Measurements from ENCODE around the gene TSPAN18.
A peak's percentile ranks its signal among the peaks of the same experiment; 100 is the strongest.

Gene TSPAN18

DNA sequence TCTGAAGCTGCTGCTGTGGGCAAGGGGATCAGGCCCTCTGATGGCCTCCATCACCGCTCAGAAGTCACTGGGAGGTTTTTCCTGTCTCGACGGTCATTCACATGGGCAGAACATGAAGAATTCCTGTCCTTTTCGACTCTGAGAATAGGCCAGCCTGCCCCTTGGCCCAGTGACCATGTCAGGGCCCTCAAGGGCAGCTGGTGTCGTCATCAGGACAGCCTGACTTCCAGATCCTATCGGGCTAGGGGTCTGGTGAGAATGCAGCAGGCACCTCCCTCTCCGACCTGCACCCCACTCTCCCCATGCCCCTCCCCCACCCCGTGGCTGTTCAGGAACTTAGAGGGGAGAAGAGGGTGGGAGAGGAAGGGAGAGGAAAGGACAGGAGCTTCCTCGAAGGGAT lies 220.4 kb downstream of the TSPAN18 start:
- intact Hi-C loops (cut with DNase I), result loop anchor here (5.0 kb wide), 1 partner anchor 145 kb away; no protein-coding TSS in a partner anchor
- DNase-seq, result no peak

DNA sequence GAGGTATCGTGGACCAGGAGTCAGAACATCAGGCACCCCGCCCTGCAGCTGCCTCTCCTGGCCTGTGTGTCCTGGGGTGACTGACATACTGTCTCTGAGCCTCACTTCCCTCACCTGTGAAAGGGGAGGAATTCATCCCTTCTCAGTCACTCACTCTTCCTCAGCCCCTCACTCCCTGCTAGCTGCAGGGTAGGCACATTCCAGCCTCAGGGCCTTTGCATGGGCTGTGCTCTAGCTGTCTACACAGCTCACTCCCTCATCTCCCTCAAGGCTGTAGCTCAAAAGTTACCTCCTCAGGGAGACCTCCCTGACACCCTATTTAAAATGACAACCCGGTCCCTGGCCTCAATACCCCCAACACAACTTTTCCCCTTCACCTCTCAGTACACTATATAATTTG lies 221.4 kb downstream of the TSPAN18 start:
- DNase-seq, result no peak
- intact Hi-C loops (cut with DNase I), result loop anchor here (5.0 kb wide), 1 partner anchor 144 kb away; no protein-coding TSS in a partner anchor

DNA sequence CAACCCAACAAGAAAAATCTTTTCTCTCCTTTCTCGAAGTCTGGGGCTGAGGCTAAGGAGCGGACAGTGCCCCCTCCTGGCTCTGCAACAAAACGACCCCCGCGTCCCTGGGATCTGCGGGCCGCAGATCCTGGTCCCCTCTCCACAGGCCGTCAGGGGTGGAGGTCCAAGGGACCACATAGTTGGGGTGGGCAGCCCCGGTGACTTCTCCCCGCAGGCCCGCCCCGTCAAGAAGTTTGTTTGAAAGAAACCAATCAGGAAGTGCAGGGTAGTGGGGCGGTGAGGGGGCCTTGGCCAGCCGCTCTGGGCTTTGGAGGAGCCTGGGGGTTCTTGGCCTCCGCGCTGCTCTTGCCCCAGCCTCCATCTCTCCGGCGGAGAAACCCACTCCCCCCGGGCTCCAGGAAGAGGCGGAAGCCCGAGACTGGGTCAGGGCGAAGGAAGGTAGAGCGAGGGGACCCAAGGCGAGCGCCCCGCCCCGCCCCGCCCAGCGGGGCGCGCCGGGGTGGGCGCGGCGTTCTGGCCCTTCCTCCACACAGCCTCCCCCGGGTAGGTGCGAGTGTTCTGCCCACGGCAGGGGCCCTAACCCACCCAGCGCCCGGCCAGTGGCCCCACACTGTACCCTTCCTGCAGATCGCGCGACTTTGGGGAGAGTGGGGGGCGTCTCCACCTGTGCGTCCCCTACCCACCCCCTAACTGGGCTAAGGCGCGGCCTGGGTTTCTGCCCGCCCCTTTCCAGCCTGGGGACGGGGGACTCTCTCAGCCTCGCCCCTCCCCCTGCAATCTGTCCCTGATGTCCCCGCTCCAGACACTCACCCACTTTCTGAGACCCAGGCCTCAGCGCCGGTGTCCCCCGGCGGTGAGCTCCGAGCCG lies 222.6 kb downstream of the TSPAN18 start:
- intact Hi-C loops (cut with DNase I), result loop anchor here (5.0 kb wide), 1 partner anchor 143 kb away; no protein-coding TSS in a partner anchor
- DNase-seq, result no peak

DNA sequence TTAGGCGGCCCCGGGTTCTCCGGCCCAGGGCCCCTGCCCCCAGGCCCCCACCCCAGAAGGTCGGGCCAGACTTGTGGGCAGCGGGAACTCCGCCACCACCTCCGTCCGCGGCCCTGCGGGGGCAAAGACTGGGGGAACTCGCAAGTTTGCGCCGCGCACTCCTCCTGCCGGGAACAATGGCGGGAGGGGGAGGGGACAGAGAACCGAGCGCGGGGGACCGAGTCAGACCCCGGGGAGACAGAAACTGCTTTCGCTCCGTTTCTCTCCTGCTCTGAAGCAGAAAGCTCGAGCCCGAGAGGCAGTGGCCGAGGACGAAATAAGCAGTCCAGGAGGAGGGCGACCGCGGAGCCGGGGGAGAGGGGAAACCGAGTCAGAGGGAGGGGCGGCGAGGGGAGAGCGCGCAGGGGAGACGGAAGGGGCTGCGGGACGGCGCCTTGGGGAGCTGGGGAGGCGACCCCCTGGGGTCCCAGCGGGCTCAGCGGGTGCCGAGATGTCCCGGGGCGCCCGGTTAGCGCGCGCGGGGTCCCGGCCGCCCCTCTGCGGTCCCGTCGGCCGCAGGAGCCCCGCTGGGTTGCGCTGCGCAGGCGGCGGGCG lies 223.4 kb downstream of the TSPAN18 start:
- intact Hi-C loops (cut with DNase I), result no loop called here
- peak in 8 of 42 donors; percentile 13 to 54 (median 36) for DNase-seq

DNA sequence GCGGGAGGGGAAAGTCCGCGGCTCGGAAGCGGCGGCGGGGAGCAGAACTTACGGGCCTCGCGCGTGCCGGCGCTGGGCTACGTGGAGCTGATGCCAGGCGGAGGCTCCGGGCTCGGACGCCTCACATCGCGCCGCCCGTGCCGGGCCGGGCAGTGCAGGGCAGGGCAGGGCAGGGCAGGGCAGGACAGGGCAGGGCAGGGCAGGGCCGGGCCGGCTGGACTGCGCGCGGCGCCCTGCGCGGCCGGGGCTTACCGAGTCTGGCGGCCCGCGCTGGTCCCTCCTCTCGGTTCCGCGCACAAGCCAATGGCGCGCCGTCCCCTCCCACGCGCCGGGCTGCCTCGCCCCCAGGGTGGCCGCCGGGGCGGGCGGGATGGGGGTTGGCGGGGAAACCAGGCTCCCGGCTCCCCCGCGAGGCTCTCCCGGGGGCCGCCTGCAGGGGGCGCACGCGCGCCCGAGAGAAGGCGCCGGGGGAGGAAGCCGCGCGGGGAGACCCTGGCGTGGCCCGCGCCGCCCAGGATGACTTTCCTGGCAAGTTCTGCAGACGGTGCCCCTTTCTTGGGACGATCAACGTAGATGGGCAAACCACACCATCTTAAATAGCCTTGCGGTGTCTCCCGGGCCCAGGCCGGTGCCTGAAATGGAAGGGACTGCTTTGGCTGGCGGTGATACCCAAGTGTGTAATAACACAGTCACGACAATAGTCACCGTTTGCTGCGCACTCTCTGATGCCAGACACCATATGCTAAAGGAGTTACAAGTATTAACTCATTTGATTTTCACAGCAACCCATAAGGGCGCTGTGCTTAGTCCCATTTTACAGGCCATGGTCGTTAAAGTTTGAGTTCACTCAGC lies 224.1 kb downstream of the TSPAN18 start, which contains the start of gene TP53I11:
TP53I11 (minus strand) TSS at position 259 of the 852 bp plus-strand sequence. CDS start 12,548 bp downstream, outside the sequence.
- intact Hi-C loops (cut with DNase I), result no loop called here
- peak in 37 of 42 donors; percentile 21 to 73 (median 51) for DNase-seq

DNA sequence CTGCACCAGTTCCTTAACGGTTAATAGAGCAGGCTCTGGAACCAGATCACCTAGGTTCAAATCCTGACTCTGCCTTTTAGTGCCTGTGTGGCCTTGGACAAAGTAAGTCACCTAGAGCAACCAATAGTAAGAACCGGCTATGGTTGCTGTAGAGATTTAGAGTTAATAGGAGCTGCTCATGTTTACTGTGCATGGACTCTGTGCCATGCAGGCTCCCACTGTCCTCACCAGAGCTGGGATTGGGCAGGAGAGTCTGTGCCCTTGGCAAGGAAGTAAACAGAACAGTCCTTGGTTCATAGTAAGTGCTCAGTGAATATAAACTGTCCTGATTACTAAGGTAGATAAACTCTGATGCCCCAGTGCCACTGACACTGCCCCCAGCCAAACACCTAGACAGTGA lies 225.3 kb downstream of the TSPAN18 start:
- intact Hi-C loops (cut with DNase I), result no loop called here
- DNase-seq, result no peak

DNA sequence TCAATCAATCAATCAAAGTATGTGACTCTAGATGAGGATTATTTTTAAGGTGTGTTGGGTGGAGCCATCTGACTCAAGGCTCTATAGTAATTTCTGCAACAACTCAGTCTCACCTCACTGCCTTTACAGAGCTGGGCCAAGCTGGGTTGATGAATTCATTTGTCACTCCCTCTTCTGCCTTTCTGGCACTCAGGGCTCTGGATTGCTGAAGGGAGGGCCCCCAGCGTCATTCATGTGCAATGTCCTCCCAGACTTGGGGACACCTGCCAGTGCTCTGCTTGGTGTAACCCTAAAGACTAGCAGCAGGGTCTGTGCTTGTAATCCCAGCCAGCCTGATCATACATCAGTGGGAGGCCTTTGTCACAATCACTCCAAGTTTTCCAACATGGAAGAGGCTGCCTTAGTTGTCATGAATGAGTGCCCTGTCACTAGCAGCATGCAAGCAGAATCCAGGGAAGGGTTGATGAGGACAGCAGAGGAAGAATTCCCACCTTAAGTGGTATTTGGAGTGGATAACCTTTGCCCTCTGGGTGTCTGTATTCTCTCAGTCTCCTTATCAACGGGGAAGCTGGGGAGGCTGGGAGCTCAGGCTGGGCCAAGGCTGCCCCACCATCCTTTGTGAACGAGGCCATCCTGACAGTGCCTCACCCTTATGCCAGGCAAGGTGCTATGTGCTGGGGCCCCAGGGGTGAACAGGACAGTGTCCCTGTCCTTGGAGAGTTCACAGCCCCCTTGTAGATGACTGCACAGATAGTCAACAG lies 225.9 kb downstream of the TSPAN18 start:
- intact Hi-C loops (cut with DNase I), result no loop called here
- no peak for DNase-seq

DNA sequence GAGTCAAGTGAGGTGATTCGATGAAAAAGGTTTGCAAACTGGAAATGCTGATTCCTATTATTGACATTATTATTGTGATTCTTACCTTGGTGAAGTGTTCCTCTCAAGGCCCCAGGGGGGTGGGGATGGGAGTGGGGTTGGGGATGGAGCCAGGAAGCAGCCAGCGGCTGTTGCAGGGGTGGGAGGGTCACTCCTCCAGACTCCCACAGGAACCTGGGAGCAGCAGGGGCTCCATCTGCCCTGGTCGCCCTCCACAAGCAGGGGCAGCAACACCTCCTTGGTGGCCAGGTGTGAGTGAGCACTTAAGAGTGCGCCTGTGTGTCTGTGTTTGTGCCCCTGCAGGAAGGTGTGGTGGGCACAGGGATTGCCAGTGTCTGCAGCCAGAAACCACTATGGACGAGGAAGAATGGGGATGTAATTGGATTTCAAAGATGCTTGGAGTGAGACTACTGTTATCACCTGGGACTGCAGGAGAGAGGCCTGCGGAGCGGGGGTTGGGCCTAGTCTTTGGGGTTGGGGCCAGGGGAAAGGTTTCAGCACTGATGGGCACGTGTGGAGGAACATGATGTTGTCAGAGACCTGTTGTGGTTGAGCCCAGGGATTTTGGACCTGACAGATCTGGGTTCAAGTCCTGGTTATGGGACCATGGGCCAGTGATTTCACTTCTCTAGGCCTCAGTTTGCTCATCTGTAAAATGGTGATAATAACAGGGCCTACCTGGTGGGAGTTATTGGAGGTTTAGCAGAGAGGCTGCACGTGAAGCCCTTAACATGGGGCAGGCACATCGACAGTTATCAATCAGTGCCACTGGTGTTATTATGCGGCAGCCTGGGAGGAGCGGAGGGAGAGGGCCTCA lies 227.5 kb downstream of the TSPAN18 start:
- no peak for DNase-seq
- intact Hi-C loops (cut with DNase I), result no loop called here

DNA sequence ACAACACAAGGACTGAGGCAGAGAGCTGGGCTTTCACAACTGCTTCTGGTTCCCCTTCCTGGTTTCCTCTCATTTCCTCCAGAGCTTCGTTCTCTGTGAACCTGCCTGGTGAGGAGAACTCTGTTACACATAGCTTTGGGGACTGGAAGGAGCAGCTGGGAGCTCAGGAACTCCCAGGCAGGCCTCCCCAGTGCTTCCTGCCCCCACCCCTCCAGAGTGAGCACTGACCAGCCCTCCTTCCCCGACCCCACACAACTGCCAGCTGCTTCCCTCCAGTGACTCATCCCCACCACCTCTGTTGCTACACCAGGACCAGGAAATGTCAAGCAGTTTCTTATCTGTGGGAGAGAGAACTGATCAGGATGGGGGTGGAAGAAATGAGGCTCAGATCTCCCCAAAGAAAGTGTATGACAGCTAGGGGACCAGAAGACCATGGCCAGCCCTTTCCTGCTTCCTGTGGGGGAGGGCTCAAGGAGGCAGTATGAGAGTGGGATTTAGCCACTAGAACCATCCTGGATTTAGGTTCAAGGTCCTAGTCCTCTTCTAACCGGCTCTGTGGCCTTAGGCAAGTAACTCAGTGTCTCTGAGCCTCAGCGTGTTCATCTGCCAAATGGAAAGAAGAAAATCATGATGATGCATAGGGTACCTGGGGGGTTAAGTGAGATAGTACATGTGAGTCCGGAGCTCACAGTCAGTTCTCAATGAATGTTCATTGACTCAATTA lies 228.4 kb downstream of the TSPAN18 start:
- intact Hi-C loops (cut with DNase I), result no loop called here
- DNase-seq, result peak in 34 of 42 donors; percentile 19 to 76 (median 39)

DNA sequence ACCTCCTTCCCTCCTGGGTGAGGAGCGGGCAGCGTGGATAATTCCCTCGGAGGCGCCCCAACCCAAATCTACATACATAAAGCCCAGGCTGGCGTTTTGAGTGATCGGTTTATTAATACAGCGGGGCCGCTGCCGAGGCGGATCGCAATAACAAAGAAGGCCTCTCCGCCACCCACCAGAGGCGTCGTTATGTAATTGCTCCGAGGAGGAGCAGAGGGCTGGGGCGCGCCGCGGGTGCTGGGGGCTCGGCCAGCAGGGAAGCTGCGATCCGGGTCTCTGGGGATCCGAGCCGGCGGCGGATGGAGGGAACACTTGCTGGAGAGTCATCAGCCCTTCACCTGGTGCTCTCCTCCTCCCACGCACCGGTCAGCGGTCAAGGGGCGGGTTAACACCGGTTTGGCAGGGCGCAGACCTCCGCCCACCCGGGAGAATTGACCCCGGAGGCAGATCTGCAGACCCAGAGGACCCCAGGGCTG lies 230.3 kb downstream of the TSPAN18 start:
- peak in 36 of 42 donors; percentile 28 to 80 (median 54) for DNase-seq
- intact Hi-C loops (cut with DNase I), result no loop called here

DNA sequence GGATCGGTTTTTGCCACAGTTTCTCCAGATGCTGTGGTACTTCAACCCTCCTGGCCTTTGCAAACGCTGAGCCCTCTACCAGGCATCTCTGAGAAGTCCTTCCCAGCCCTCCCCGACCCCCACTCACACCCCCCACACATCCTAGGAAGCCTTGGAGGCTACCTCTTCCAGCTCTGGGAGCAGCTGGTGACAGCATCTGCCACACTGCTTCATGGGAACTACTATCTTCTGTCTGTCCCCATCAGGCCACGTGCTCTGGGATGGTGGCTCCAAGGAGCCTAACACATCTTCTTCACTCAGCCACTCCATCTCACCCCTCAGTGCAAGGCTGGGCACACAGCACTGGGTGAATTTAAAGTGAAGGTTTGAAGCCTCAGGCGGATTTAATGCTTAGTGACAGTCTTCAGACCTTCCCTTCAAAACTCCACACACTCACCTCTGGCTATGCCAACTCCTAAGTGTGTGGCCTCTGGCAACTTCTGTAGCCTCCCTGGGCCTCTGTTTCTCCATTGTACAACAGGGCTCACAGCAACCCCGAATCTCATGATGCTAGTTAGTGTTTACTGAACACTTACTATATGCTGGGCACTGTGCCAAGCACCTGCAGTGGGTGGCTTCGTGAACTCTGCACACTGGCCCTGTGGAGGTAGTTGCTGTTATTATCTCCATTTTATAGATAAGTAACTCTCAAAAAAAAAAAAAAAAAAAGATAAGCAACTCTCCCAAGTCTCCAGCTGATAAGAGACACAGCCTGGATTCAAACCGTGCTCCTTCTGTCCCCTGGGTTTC lies 231.2 kb downstream of the TSPAN18 start:
- intact Hi-C loops (cut with DNase I), result no loop called here
- DNase-seq, result no peak

DNA sequence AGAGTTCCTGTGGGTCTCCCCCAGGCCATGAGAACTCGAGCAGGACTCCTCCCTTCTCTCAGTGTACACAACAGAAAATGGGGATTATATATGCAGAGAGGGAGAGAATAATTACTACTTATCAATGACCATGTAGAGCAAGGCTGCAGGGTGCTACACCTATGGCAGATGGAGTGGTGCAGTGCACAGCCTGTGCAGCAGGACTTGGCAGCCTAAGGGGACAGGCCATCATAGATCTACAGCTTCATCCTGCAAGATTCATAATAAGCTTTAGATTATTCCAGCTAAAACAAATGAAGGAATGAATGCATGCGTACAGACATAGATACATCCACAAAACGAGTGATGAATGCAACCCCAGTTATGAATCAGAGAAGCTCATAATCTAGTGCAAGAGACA lies 232.3 kb downstream of the TSPAN18 start:
- intact Hi-C loops (cut with DNase I), result no loop called here
- DNase-seq, result no peak

DNA sequence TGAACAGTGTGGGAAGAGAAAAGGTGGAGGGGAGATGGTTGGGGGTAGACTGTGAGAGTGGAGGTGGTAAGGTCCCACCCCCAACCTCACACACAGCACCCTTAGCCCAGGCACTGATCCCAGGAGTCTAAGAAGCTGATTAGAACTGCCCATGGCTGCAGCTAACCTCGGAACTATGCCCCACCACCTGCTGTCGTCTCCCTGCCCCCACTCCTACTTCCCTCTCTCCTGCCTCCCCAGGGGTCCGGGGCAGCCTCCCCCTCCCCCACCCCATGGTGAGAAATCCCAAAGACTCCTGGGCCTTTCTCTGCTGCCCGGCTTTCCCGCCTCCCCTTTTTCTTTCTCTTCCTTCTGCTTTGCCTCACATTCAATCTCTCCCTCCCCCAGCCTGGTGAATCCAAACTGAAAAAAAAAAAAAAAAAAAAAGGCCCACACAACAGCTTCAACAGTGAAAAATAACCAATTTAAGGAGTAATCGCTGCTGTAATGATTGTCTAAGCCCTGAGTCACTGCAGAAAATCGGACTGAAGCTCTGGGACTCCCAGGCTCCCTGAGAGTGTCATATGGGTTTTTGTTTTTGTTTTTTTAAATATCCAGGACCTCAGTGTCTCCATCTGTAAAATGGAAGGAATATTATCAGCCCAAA lies 233.6 kb downstream of the TSPAN18 start:
- intact Hi-C loops (cut with DNase I), result no loop called here
- no peak for DNase-seq

DNA sequence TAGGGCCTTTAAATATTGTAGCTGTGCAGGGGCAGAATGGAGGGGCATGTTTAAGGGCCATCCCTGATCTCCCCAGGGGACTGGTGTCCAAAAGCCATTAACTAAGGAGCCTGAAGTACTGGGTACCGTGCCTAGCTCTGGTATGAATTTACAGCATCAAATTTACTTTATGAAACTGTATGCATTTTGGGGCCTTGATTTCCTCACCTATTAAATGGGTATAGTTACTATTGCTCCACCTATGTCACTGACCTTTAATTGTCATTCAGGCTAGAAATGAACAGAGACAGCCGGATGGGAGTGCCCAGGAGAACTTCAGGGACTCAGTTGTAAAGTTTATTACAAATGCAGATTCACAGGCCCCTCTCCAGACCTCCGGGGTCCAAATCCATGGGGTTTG lies 235.7 kb downstream of the TSPAN18 start:
- intact Hi-C loops (cut with DNase I), result no loop called here
- no peak for DNase-seq

DNA sequence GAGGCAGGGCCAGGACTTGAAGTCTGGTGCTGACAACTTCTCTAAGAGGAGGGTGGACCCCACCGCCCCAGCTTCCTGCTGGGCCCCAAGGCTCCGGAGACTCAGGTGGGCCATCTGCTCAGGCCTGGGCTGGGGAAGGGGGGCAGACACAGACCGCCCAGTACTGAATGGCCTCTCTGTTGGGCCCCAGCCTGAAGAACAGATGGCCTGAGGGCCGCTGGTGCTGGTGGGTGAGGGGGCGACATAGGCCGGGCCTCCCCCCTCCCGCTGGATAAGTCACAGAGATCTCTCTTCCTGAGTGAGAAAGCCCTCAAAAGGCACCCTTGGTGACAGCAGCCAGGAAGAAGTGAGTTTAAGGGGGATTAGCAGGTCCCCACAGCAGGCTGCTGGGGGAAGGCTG lies 236.4 kb downstream of the TSPAN18 start:
- intact Hi-C loops (cut with DNase I), result no loop called here
- no peak for DNase-seq

DNA sequence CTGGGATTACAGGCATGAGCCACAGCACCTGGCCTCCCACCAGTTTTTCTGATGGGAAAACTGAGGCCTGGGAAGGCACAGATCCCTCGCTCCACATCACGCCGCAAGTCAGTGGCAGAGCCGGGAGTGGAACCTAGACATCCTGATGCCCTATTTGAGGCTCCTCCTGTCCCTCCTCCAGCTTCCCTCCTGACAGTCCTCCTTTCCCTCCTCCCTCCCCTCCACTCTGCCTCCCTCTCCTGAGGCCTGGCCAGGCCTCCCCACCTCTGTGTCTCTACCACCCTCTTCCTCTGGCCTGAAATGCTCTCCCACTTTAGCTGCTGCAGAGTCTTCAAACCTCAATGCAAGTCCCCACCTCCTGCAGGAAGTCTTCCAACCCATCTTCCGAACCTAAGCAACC lies 237.2 kb downstream of the TSPAN18 start:
- DNase-seq, result no peak
- intact Hi-C loops (cut with DNase I), result no loop called here

All from head of caudate nucleus (tissue), 42 donors.